ENCODE measurements around the gene FAM161B.

- TF ChIP-seq CTCF (IDR thresholded peaks at IDR 0.05), result no peak
- TF ChIP-seq REST (IDR thresholded peaks at IDR 0.05; ENCODE audit: insufficient read depth in 1 of 2, low read depth in 2 of 2, low read length in 1 of 2), result no peak
Observed at GRCh38 chr14:73909681-73910080, 40.2 kb downstream of the FAM161B start.
